ENCODE measurements around the gene PCDHGB2. TPM values are rescaled to one million over a fixed set of nuclear protein-coding genes. Genes with fewer than 3 reads are reported as not detected.
A peak's percentile ranks its signal among the peaks of the same experiment; 100 is the strongest.
"Not testable (repeated sequence)": the region's sequence is repeated elsewhere in the genome, so short reads cannot be mapped to it uniquely, and the experiment has no call there.

The PCDHGB2 gene
- total and polyA plus RNA-seq, 7 donors: 0.10 to 2.4 (median 1.2) TPM

DNA sequence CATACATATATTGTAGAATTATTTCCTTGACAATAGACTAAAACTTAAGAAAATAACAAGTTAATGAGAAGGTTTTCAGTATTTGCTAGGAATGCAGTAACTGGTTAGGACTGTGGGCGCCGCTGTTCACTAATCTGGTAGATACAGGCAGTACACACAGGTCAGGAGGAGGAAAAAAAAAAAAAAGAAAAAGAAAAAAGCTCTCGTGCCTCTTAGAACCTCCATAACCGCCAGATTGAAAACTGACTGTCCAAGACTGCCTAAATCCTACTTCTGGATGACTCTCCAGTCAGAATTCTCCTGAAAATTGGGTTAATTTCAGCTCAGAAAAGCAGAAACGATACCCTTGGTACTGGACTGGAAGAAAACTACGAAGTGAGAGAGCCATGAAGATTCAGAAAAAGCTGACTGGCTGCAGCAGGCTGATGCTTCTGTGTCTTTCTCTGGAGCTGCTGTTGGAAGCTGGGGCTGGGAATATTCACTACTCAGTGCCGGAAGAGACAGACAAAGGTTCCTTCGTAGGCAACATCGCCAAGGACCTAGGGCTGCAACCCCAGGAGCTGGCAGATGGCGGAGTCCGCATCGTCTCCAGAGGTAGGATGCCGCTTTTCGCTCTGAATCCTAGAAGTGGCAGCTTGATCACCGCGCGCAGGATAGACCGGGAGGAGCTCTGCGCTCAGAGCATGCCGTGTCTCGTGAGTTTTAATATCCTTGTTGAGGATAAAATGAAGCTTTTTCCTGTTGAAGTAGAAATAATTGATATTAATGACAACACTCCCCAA is 29.3 kb upstream of the PCDHGB2 start, which contains the start of gene PCDHGA1:
PCDHGA1 (plus strand) TSS at position 216 of the 782 bp plus-strand sequence.
- peak; percentile 50 for TF ChIP-seq CTCF (IDR thresholded peaks at IDR 0.05)
- Histone ChIP-seq H3K27me3 (ENCODE audit: insufficient read depth in 3 of 3, low read length in 2 of 3) (peaks cover 0 to 15% (median 6%) of the 10 kb centered on the region in 3 donors), H3K4me1 (no peaks in the 10 kb centered on the region), H3K36me3 (ENCODE audit: insufficient read depth in 1 of 2, low read depth in 1 of 2) (no peaks in the 10 kb centered on the region), H3K27ac (peak within 1 kb of the TSS; percentile 15), H3K9me3 (peaks cover 4% of the 10 kb centered on the region), H3K4me3 (peak within 1 kb of the TSS; percentile 54)
- DNase-seq (no peak), ATAC-seq (peak in 2 of 4 donors; percentile 54 to 61)
- intact Hi-C loops (cut with DNase I): no loop called here
- 20 to 31% (median 24%) methylated on average over 21 of the region's 21 CpGs for WGBS, 3 donors

GRCh38 chr5:141332571-141332970 is 27.2 kb upstream of the PCDHGB2 start:
- DNase-seq, H3K9me3 ChIP-seq: not testable (repeated sequence)
- H3K27me3 ChIP-seq (ENCODE audit: insufficient read depth in 3 of 3, low read length in 2 of 3): peaks cover 0 to 15% (median 6%) of the 10 kb centered on the region in 3 donors

DNA sequence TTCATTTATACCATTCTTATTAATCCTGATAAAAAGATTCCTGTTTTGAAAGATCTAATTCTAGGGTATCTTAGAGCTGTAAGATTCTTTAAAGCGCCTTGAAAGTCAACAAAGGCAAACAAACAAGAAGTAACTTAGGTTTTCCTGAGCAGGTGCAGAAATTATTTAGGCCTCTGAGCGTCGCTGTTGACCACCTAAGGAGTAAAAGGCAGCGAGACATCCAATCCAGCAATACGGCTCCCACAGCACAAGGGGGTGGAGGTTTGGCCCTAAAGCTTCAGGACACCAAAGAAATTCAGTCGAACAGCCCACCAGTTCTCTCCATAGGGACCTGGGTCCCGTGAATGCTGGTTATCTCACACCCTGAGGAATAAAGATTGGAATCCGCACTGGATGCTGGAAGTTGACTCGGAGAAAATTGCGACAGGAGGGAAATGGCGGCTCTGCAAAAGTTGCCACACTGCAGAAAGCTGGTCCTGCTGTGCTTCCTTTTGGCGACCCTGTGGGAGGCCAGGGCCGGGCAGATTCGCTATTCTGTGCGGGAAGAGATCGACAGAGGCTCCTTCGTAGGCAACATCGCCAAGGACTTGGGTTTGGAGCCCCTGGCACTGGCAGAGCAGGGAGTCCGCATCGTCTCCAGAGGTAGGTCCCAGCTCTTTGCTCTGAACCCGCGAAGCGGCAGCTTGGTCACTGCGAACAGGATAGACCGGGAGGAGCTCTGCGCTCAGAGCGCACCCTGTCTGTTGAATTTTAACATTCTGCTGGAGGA is 21.1 kb upstream of the PCDHGB2 start, which contains the start of gene PCDHGA2:
PCDHGA2 (plus strand) TSS at position 223 of the 769 bp plus-strand sequence.
- no peaks in the 10 kb centered on the region for H3K36me3 ChIP-seq (ENCODE audit: insufficient read depth in 1 of 2, low read depth in 1 of 2)
- TF ChIP-seq CTCF (IDR thresholded peaks at IDR 0.05): peak; percentile 39
- H3K4me1 ChIP-seq: no peaks in the 10 kb centered on the region
- H3K9me3 ChIP-seq: peaks cover 23% of the 10 kb centered on the region
- 9 to 12% (median 10%) methylated on average over 27 of the region's 27 CpGs for WGBS, 3 donors
- peak within 1 kb of the TSS; percentile 60 for H3K4me3 ChIP-seq
- peaks cover 0 to 33% (median 9%) of the 10 kb centered on the region in 3 donors for H3K27me3 ChIP-seq (ENCODE audit: insufficient read depth in 3 of 3, low read length in 2 of 3)
- peak; percentile 77 to 82 (median 80) for ATAC-seq
- no peak for DNase-seq
- H3K27ac ChIP-seq: peak within 1 kb of the TSS; percentile 64
- intact Hi-C loops (cut with DNase I): loop anchor here in 1 of 2 donors (5.0 kb wide), 1 partner anchor 224 kb away; no protein-coding TSS in a partner anchor

More at GRCh38 chr5:141332571-141332970, 27.2 kb upstream of the PCDHGB2 start:
- H3K36me3 ChIP-seq (ENCODE audit: insufficient read depth in 1 of 2, low read depth in 1 of 2); H3K4me3 ChIP-seq; H3K27ac ChIP-seq; H3K4me1 ChIP-seq; intact Hi-C loops (cut with DNase I); ATAC-seq: not testable (repeated sequence)
- WGBS, 3 donors: 32 to 47% (median 36%) methylated on average over 35 to 39 of the region's 39 CpGs

DNA sequence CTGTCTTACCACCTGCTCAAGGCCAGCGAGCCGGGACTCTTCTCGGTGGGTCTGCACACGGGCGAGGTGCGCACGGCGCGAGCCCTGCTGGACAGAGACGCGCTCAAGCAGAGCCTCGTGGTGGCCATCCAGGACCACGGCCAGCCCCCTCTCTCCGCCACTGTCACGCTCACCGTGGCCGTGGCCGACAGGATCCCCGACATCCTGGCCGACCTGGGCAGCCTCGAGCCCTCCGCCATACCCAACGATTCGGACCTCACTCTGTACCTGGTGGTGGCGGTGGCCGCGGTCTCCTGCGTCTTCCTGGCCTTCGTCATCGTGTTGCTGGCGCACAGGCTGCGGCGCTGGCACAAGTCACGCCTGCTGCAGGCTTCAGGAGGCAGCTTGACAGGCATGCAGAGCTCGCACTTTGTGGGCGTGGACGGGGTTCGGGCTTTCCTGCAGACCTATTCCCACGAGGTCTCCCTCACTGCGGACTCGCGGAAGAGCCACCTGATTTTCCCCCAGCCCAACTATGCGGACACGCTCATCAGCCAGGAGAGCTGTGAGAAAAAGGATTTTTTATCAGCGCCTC is 18.9 kb upstream of the PCDHGB2 start:
- H3K9me3 ChIP-seq: peaks cover 29% of the 10 kb centered on the region
- ATAC-seq; intact Hi-C loops (cut with DNase I); H3K27ac ChIP-seq; DNase-seq; H3K36me3 ChIP-seq (ENCODE audit: insufficient read depth in 1 of 2, low read depth in 1 of 2); H3K4me1 ChIP-seq: not testable (repeated sequence)
- peaks cover 0 to 29% (median 16%) of the 10 kb centered on the region in 3 donors for H3K27me3 ChIP-seq (ENCODE audit: insufficient read depth in 3 of 3, low read length in 2 of 3)
- H3K4me3 ChIP-seq: peak overlapping the region; percentile 40
- 47 to 61% (median 58%) methylated on average over 29 to 44 of the region's 45 CpGs for WGBS, 3 donors

DNA sequence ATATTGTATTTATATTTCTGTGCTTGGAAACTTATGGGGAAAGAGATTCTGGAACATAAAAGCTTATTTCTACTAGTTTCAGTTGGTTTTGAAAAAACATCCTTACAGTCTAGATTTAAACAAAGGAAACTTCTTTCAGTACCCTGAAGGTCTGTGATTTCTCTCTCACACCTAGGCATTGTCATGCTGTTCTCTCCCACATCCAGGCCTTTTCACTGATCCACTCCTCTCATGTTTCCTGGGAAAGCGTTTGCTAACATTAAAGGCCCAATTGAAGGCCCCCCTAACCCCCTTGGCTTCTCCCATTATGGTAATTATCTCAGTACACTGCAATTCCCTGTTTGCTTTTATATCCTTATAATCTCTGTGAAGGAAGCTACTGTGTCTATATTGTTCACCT is 17.0 kb upstream of the PCDHGB2 start:
- H3K9me3 ChIP-seq: peaks cover 23% of the 10 kb centered on the region

More for the DNA sequence above, 17.0 kb upstream of the PCDHGB2 start:
- WGBS, 3 donors: 13 to 19% (median 18%) methylated on average over 1 of the region's 1 CpG
- ATAC-seq (no peak), DNase-seq (no peak)
- H3K4me3 ChIP-seq: no peak overlapping the region
- H3K27ac ChIP-seq: no peak overlapping the region
- H3K27me3 ChIP-seq (ENCODE audit: insufficient read depth in 3 of 3, low read length in 2 of 3): peaks cover 0 to 28% (median 18%) of the 10 kb centered on the region in 3 donors
- H3K4me1 ChIP-seq: no peaks in the 10 kb centered on the region
- no peak for TF ChIP-seq CTCF (IDR thresholded peaks at IDR 0.05)
- intact Hi-C loops (cut with DNase I): no loop called here
- no peaks in the 10 kb centered on the region for H3K36me3 ChIP-seq (ENCODE audit: insufficient read depth in 1 of 2, low read depth in 1 of 2)

Data from psoas muscle (tissue), 8 donors.